Small intestine (tissue), 7 donors: ENCODE measurements around the gene CDH13. TPM values are rescaled to one million over a fixed set of nuclear protein-coding genes. Genes with fewer than 3 reads are reported as not detected.

Source experiments
- DNase-seq, 2 donors: peaks; one replicate each; pipeline versions ENCODE4 v3.0.0 to v3.0.0-alpha.2; 2013
- FAIRE-seq: peaks from 2 replicates; lab custom pipeline; 2012; peaks lifted over from hg19 to GRCh38; lab: Jason Lieb, UNC
- H3K27ac ChIP-seq, 3 donors: one replicate each; pipeline ENCODE4 v1.5.1; 2013; ENCODE audit warnings: low read length in 2 of 3, mild to moderate bottlenecking in 2 of 3, control low read depth in 1 of 3, inconsistent platforms in 1 of 3, low read depth in 1 of 3, moderate library complexity in 1 of 3
- H3K27me3 ChIP-seq, 3 donors: one replicate each; pipeline ENCODE4 v1.6.1; 2013; ENCODE audit warnings: low read length in 3 of 3, inconsistent platforms in 1 of 3; ENCODE audit not compliant: control insufficient read depth in 3 of 3, insufficient read depth in 3 of 3
- H3K36me3 ChIP-seq, 3 donors: one replicate each; pipeline ENCODE4 v1.6.1; 2013; ENCODE audit warnings: low read length in 3 of 3, inconsistent platforms in 1 of 3, low read depth in 1 of 3, mild to moderate bottlenecking in 1 of 3, moderate library complexity in 1 of 3; ENCODE audit not compliant: control insufficient read depth in 3 of 3, insufficient read depth in 2 of 3
- H3K4me1 ChIP-seq, 3 donors: one replicate each; pipeline ENCODE4 v1.6.1; 2013; ENCODE audit warnings: low read length in 2 of 3, inconsistent platforms in 1 of 3, low read depth in 1 of 3, mild to moderate bottlenecking in 1 of 3, moderate library complexity in 1 of 3; ENCODE audit not compliant: control insufficient read depth in 3 of 3, insufficient read depth in 2 of 3
- H3K4me3 ChIP-seq, 3 donors: one replicate each; pipeline ENCODE4 v1.5.1; 2013; ENCODE audit warnings: low read length in 3 of 3, control low read depth in 1 of 3, inconsistent platforms in 1 of 3, low read depth in 1 of 3, mild to moderate bottlenecking in 1 of 3, moderate library complexity in 1 of 3
- H3K9me3 ChIP-seq, 2 donors: one replicate each; pipeline ENCODE4 v1.6.1; 2013; ENCODE audit warnings: low read depth in 1 of 2, low read length in 1 of 2; ENCODE audit not compliant: control insufficient read depth in 2 of 2, insufficient read depth in 1 of 2
- WGBS, 3 donors: extraction: QIAGEN DNeasy Blood & Tissue Kit; methylation state at CpG; one replicate each; pipeline ENCODE4 v1.1.7; 2013; 5-methylcytosine and 5-hydroxymethylcytosine counted together
- polyA plus RNA-seq, 4 donors: library from polyadenylated mRNA; stranded (reverse) in 3 of 4; unstranded in 1 of 4; fragments of 200-250 nt in 3 of 4; fragments of 120-200 nt in 1 of 4; gene quantifications; one replicate each; pipeline versions ENCODE4 v1.2.1 to v1.2.3, GENCODE V29; 2013
- donor health status: healthy with polysubstance abuse.
- donor health status: control.
- donor health status: control.
- donor health status: Bipolar disorder and iron deficiency.
- donor health status: healthy.

CDH13 gene
- polyA plus RNA-seq, 4 donors = 0.27 to 15.0 (median 2.9) TPM; not detected in 1

DNA sequence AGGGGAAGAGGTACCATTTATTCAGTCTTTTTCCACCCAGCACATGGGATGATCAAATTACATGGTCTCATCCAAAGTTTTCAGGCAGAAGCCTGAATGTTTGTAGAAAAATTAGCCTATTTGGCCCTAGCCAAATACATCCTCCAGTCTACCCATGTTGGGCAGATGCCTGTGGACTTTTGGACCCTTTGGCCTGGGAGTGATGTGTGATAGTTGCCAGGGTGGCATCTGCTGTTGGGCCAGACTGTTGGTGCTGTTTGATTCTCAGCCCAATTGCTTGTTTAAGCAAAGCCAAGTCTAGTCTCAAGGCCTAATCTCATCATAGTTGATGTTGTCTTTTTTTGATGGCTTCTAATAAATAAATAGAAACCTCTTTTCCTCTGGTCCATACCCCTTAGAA lies 419.0 kb downstream of the CDH13 start:
- Histone ChIP-seq H3K27ac (no peak overlapping the region), H3K4me3 (no peak overlapping the region)
- no peak for FAIRE-seq

DNA sequence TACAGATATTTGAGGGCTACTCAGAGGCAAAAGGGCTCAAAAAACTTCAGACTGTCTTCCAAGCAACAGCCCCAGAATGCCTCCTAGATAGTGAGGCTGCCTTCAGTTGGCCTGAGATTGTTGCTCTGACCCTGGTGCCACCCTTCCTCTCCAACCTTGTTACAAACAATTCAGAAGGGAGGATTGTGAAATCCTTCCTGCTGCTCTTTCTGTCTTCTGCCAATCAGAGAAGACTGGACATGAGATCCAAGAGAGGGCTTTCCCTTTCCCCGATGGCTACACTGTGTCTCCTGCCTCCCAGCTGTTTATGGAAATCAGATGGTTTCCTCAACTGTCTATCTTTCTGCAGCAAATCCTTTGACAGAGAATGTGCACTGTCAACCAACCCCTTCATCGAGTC lies 419.9 kb downstream of the CDH13 start:
- no peak for FAIRE-seq
- no peak overlapping the region for H3K27ac ChIP-seq
- no peak overlapping the region for H3K4me3 ChIP-seq
- H3K36me3 ChIP-seq = no peaks in the 10 kb centered on the region
- H3K9me3 ChIP-seq = peaks cover 0 to 7% of the 10 kb centered on the region in 2 donors
- H3K27me3 ChIP-seq = no peaks in the 10 kb centered on the region
- H3K4me1 ChIP-seq = no peaks in the 10 kb centered on the region
- 37 to 67% (median 66%) methylated on average over 2 of the region's 2 CpGs for WGBS, 3 donors
- DNase-seq = peak in 1 of 2 donors; percentile 39

More for the DNA sequence above, 419.0 kb downstream of the CDH13 start:
- peaks cover 0 to 7% of the 10 kb centered on the region in 2 donors for H3K9me3 ChIP-seq
- no peaks in the 10 kb centered on the region for H3K27me3 ChIP-seq
- DNase-seq = peak in 1 of 2 donors; percentile 14
- H3K36me3 ChIP-seq = no peaks in the 10 kb centered on the region
- no peaks in the 10 kb centered on the region for H3K4me1 ChIP-seq

DNA sequence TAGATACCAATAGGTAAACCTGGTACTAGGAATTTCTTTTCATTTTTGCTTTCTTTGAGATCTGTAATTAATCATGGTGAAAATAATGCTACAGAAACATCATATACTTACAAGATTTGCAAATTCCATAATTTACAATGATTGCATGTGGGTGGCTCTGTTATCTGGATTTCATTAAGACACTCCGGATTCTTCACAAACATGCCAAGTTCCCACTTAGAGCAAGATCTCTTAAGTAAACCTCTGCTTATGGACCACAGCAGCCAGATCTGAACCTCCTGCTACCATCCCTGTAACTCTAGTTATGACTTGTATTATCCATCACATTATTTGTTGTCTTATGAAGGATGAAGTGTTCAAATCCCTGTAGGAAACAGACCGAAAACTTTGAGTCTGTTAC lies 424.7 kb downstream of the CDH13 start:
- no peaks in the 10 kb centered on the region for H3K36me3 ChIP-seq
- DNase-seq (no peak), FAIRE-seq (no peak)
- no peak overlapping the region for H3K27ac ChIP-seq
- H3K9me3 ChIP-seq = peaks cover 0 to 7% of the 10 kb centered on the region in 2 donors
- H3K4me3 ChIP-seq = no peak overlapping the region
- 84 to 91% (median 91%) methylated on average over 2 of the region's 2 CpGs for WGBS, 3 donors
- H3K4me1 ChIP-seq = no peaks in the 10 kb centered on the region
- H3K27me3 ChIP-seq = no peaks in the 10 kb centered on the region

DNA sequence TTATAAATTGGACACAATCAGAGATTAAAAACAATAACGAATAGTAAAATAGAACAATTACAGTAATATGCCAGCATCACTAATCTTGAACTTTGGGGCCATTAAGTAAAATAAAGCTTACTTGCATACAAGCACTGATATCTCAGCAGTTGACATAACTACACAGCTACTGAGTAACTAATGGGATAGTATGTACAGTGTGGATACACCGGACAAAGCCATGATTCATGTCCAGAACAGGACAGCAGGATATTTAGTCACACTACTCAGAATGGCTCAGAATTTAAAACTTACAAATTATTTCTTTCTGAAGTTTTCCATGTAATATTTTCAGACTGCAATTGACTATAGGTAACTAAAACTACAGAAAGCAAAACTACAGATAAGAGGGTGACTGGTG lies 427.5 kb downstream of the CDH13 start:
- 45 to 86% (median 49%) methylated on average over 2 of the region's 2 CpGs for WGBS, 3 donors
- no peak overlapping the region for H3K4me3 ChIP-seq
- H3K27ac ChIP-seq = peak overlapping the region in 1 of 3 donors; percentile 55
- DNase-seq = peak in 1 of 2 donors; percentile 60
- no peaks in the 10 kb centered on the region for H3K4me1 ChIP-seq
- H3K9me3 ChIP-seq = peaks cover 0 to 7% of the 10 kb centered on the region in 2 donors
- FAIRE-seq = no peak
- no peaks in the 10 kb centered on the region for H3K36me3 ChIP-seq
- H3K27me3 ChIP-seq = no peaks in the 10 kb centered on the region

DNA sequence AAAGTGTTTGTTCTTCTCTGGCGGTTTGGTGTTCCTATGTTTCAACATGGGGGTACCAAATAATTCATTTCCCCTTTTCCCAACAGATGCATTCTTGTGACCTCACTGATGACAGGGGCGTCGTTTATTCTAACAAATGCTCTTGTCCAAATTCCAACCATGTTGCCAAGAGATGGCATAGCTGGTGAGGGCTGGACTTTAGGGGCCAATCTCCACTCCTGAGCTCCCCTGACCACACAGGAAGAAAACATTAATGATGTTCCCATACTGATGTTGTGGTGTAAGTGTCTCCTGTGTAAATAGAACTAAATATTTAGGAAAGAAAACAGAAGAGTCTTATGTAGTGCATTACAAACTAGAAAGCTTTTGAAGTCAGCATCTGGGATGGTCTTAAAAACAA lies 431.6 kb downstream of the CDH13 start:
- no peaks in the 10 kb centered on the region for H3K36me3 ChIP-seq
- DNase-seq (no peak), FAIRE-seq (no peak)
- no peaks in the 10 kb centered on the region for H3K9me3 ChIP-seq
- no peaks in the 10 kb centered on the region for H3K27me3 ChIP-seq
- no peak overlapping the region for H3K27ac ChIP-seq
- no peaks in the 10 kb centered on the region for H3K4me1 ChIP-seq
- whole genome bisulfite sequencing, 3 donors = 55 to 84% (median 74%) methylated on average over 3 of the region's 3 CpGs
- no peak overlapping the region for H3K4me3 ChIP-seq

DNA sequence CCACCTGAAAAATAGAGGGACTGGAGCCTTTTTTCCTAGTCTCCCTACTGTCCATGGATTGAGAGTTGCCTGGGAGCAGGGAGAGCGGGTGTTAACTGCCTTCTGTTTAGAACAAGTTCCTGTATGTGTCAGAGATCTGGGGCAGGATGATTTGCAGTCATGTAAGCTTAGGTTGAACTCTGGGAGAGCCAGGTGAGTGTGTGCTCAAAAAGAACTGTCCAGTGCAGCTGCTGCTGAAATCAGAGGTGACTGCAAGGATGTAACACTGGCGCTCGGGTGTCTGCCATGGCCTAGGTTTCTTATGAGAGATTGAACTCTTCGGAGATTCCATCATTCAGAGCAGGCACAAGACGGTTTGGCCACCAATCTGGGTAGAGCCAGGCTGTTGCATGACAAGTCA lies 432.5 kb downstream of the CDH13 start:
- H3K4me1 ChIP-seq = no peaks in the 10 kb centered on the region
- FAIRE-seq (no peak), DNase-seq (no peak)
- no peak overlapping the region for H3K27ac ChIP-seq
- WGBS, 3 donors = 77 to 91% (median 88%) methylated on average over 5 of the region's 5 CpGs
- H3K4me3 ChIP-seq = no peak overlapping the region
- H3K36me3 ChIP-seq = no peaks in the 10 kb centered on the region
- H3K9me3 ChIP-seq = no peaks in the 10 kb centered on the region
- H3K27me3 ChIP-seq = no peaks in the 10 kb centered on the region

DNA sequence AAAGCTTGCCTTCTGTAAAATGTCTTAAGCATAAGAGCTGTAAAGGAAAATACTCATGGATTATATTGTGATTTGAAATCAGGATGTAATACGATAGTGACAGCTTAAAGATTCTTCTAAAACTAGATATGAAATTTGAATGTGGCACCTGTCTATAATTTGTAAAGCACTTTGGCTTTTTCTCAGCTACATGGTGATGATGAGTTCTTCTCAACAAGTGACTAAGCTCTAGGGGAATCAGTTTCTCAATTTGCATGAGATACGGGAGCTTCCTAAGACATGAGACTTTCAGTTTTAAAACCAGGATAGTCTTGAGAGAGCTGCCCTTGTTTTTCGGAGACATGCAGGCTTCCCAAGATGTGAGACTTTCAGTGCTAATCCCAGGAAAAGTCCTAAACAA lies 439.2 kb downstream of the CDH13 start:
- no peak overlapping the region for H3K4me3 ChIP-seq
- peaks cover 0 to 5% of the 10 kb centered on the region in 2 donors for H3K9me3 ChIP-seq
- 62 to 94% (median 92%) methylated on average over 3 of the region's 3 CpGs for WGBS, 3 donors
- DNase-seq (no peak), FAIRE-seq (no peak)
- no peak overlapping the region for H3K27ac ChIP-seq
- H3K27me3 ChIP-seq = no peaks in the 10 kb centered on the region
- H3K4me1 ChIP-seq = no peaks in the 10 kb centered on the region
- no peaks in the 10 kb centered on the region for H3K36me3 ChIP-seq

DNA sequence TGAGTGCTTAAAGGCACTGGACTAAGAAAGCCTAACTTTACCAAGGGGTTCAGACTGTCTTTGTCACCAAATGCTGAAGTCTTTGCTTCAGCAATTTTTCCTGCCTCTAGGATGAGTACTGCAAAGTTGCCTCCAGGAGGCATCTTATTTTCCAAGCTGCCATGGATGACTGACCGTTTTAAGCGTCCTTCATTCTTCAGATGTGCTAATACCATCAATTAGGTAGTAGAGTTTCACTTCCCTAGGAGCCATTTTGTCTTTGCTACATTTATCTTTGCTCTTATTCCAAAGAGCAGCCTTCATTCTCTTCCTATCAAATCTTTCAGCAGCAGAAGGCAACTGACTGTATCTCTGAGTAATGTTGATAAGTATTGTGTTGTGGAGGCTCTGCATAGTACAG lies 440.1 kb downstream of the CDH13 start:
- no peak for FAIRE-seq

DNA sequence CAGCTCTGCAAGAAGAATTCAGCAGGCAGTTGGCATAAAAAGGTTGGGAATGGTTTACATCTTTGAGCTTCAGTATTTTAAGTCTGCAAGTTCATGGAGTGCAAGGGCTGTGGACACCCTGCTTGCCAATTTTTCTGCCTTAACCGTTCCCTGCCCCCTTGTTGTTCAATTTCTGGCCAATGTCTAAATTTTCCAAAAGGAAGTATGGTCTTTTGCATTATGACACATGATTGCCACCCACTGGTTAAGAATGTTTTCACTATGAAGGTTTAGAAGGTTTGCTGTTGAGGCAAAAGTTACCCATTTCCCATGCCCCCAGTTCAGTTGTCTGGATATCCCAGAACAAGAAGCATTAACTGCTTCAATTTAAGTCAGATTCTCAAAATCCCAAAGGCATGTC lies 441.9 kb downstream of the CDH13 start:
- WGBS, 3 donors = 0 to 19% (median 17%) methylated on average over 1 of the region's 1 CpG
- no peak overlapping the region for H3K27ac ChIP-seq
- H3K4me3 ChIP-seq = no peak overlapping the region
- no peaks in the 10 kb centered on the region for H3K27me3 ChIP-seq
- no peak for FAIRE-seq
- peak; percentile 15 to 41 for DNase-seq
- no peaks in the 10 kb centered on the region for H3K36me3 ChIP-seq
- no peaks in the 10 kb centered on the region for H3K4me1 ChIP-seq
- peaks cover 0 to 5% of the 10 kb centered on the region in 2 donors for H3K9me3 ChIP-seq

More for the DNA sequence above, 440.1 kb downstream of the CDH13 start:
- Histone ChIP-seq H3K9me3 (peaks cover 0 to 5% of the 10 kb centered on the region in 2 donors), H3K27me3 (no peaks in the 10 kb centered on the region), H3K36me3 (no peaks in the 10 kb centered on the region), H3K4me1 (no peaks in the 10 kb centered on the region), H3K27ac (peak overlapping the region in 1 of 3 donors; percentile 36), H3K4me3 (no peak overlapping the region)
- 42 to 84% (median 84%) methylated on average over 2 of the region's 2 CpGs for WGBS, 3 donors
- peak; percentile 23 to 34 for DNase-seq
